ENCODE results near the gene RHOH. TPM values are rescaled to one million over a fixed set of nuclear protein-coding genes. Genes with fewer than 3 reads are reported as not detected.

RHOH gene
- total RNA-seq, 1 donor from 2014 or later, result 3.2 TPM

- H3K4me1 Mint-ChIP-seq, result peaks cover 13% of the 10 kb centered on the region
- no peaks in the 10 kb centered on the region for H3K9me3 Mint-ChIP-seq
- peak overlapping the region; percentile 72 for H3K27ac Mint-ChIP-seq (ENCODE audit: unreplicated experiment)
- TF ChIP-seq, protein P1, sequence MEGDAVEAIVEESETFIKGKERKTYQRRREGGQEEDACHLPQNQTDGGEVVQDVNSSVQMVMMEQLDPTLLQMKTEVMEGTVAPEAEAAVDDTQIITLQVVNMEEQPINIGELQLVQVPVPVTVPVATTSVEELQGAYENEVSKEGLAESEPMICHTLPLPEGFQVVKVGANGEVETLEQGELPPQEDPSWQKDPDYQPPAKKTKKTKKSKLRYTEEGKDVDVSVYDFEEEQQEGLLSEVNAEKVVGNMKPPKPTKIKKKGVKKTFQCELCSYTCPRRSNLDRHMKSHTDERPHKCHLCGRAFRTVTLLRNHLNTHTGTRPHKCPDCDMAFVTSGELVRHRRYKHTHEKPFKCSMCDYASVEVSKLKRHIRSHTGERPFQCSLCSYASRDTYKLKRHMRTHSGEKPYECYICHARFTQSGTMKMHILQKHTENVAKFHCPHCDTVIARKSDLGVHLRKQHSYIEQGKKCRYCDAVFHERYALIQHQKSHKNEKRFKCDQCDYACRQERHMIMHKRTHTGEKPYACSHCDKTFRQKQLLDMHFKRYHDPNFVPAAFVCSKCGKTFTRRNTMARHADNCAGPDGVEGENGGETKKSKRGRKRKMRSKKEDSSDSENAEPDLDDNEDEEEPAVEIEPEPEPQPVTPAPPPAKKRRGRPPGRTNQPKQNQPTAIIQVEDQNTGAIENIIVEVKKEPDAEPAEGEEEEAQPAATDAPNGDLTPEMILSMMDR (conservative IDR thresholded peaks at IDR 0.05), result no peak
- no peaks in the 10 kb centered on the region for H3K27me3 Mint-ChIP-seq (ENCODE audit: low read depth)
- DNase-seq (ENCODE audit: low read depth, low spot score), result no peak
- no peak overlapping the region for H3K4me3 Mint-ChIP-seq
- H3K36me3 Mint-ChIP-seq (ENCODE audit: low read depth), result no peaks in the 10 kb centered on the region
Observed at GRCh38 chr4:40199179-40199670, 2.4 kb downstream of the RHOH start.

- no peaks in the 10 kb centered on the region for H3K9me3 Mint-ChIP-seq
- no peaks in the 10 kb centered on the region for H3K36me3 Mint-ChIP-seq (ENCODE audit: low read depth)
- peaks cover 8% of the 10 kb centered on the region for H3K4me1 Mint-ChIP-seq
- TF ChIP-seq, protein P1 (conservative IDR thresholded peaks at IDR 0.05), result no peak
- H3K27ac Mint-ChIP-seq (ENCODE audit: unreplicated experiment), result peak overlapping the region; percentile 54
- H3K4me3 Mint-ChIP-seq, result no peak overlapping the region
- no peak for DNase-seq (ENCODE audit: low read depth, low spot score)
- H3K27me3 Mint-ChIP-seq (ENCODE audit: low read depth), result no peaks in the 10 kb centered on the region
Observed at GRCh38 chr4:40199999-40200874, 3.4 kb downstream of the RHOH start.

GRCh38 chr4:40200875-40201801 lies 4.3 kb downstream of the RHOH start:
- Mint-ChIP-seq H3K9me3 (no peaks in the 10 kb centered on the region), H3K36me3 (ENCODE audit: low read depth) (no peaks in the 10 kb centered on the region), H3K4me3 (no peak overlapping the region), H3K4me1 (peaks cover 8% of the 10 kb centered on the region), H3K27ac (ENCODE audit: unreplicated experiment) (no peak overlapping the region), H3K27me3 (ENCODE audit: low read depth) (no peaks in the 10 kb centered on the region)
- DNase-seq (ENCODE audit: low read depth, low spot score), result no peak
- TF ChIP-seq, protein P1 (conservative IDR thresholded peaks at IDR 0.05), result no peak

DNA sequence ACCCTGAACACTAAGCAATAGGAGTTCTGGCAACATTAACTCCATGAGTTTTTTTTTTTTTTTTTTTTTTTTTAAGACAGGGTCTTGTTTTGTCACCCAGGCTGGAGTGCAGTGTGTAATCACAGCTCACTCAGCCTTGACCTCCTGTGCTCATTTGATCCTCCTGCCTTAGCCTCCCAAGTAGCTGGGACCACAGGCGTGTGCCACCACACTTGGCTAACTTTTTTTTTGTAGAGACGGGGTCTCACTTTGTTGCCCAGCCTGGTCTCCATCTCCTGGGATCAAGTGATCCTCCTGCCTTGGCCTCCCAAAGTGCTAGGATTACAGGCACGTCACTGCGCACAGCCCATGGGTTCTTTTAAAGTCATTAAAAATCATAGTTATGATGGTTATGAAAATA lies 5.1 kb downstream of the RHOH start:
- Mint-ChIP-seq H3K4me1 (peaks cover 3% of the 10 kb centered on the region), H3K27me3 (ENCODE audit: low read depth) (no peaks in the 10 kb centered on the region), H3K4me3 (no peak overlapping the region), H3K36me3 (ENCODE audit: low read depth) (no peaks in the 10 kb centered on the region), H3K27ac (ENCODE audit: unreplicated experiment) (no peak overlapping the region), H3K9me3 (no peaks in the 10 kb centered on the region)
- no peak for DNase-seq (ENCODE audit: low read depth, low spot score)
- TF ChIP-seq, protein P1 (conservative IDR thresholded peaks at IDR 0.05), result no peak

- no peak overlapping the region for H3K27ac Mint-ChIP-seq (ENCODE audit: unreplicated experiment)
- no peaks in the 10 kb centered on the region for H3K36me3 Mint-ChIP-seq (ENCODE audit: low read depth)
- H3K9me3 Mint-ChIP-seq, result no peaks in the 10 kb centered on the region
- H3K4me1 Mint-ChIP-seq, result no peaks in the 10 kb centered on the region
- TF ChIP-seq, protein P1 (conservative IDR thresholded peaks at IDR 0.05), result no peak
- no peak overlapping the region for H3K4me3 Mint-ChIP-seq
- DNase-seq (ENCODE audit: low read depth, low spot score), result no peak
- no peaks in the 10 kb centered on the region for H3K27me3 Mint-ChIP-seq (ENCODE audit: low read depth)
Observed at GRCh38 chr4:40202474-40202873, 5.6 kb downstream of the RHOH start.
